Astrocyte of the spinal cord (primary cell): ENCODE results near the gene CEP131.

ENCODE experiments used
- DNase-seq: peaks from one replicate; pipeline ENCODE4 v3.0.0; 2011; ENCODE audit warnings: low read depth, low spot score
- H3K4me3 ChIP-seq: 2 replicates; pipeline ENCODE4 v1.5.1; 2011; ENCODE audit warnings: low read depth, mild to moderate bottlenecking, low read length, moderate library complexity
- CTCF ChIP-seq: IDR thresholded peaks from 2 replicates; pipeline ENCODE4 v1.5.1; 2012; ENCODE audit warnings: low read depth, mild to moderate bottlenecking, low read length, inconsistent platforms
- in situ Hi-C: cut with HindIII; loops from 2 replicates; pipeline ENCODE4 v1.10.0; 2017; ENCODE audit warnings: low sequenced_read_pairs

The CEP131 gene

GRCh38 chr17:81252326-81252986, 29.7 kb upstream of the CEP131 start:
- DNase-seq = no peak
- H3K4me3 ChIP-seq = no peak overlapping the region
- in situ Hi-C loops = no loop called here
- no peak for TF ChIP-seq CTCF

DNA sequence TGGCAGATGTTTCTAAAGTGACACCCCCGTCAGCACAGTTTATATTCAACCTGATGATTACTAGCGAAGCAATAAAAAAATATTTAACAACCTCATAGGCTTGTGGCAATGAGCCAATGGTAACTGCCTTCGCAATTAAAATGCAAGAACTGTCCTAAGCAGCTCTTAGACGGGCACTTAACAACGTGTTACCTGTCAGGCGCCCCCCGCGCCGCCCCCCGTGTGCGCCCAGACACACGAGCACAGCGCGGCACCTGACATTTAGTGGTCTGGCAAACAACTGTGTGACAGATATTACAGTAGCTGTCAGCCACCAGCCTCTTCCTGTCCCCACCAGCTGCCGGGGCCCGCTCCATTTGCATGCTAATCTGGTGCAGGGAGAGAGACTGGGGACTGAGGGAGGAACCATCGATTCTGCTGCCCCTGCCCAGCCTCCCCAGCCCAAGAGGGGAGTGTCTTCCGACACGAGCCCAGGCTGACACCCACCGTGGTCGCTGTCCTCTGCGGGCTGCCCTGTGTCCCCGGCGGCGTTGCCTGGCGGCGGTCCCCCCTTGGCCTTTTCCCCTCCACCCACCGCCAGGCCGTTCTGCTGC, 29.0 kb upstream of the CEP131 start:
- DNase-seq = no peak
- H3K4me3 ChIP-seq = no peak overlapping the region
- in situ Hi-C loops = no loop called here
- no peak for TF ChIP-seq CTCF

- no peak for TF ChIP-seq CTCF
- H3K4me3 ChIP-seq = no peak overlapping the region
- in situ Hi-C loops = no loop called here
- DNase-seq = no peak
Observed at GRCh38 chr17:81251094-81251708, 28.4 kb upstream of the CEP131 start.

GRCh38 chr17:81250286-81251093, 27.7 kb upstream of the CEP131 start:
- in situ Hi-C loops = no loop called here
- H3K4me3 ChIP-seq = no peak overlapping the region
- no peak for DNase-seq
- no peak for TF ChIP-seq CTCF

DNA sequence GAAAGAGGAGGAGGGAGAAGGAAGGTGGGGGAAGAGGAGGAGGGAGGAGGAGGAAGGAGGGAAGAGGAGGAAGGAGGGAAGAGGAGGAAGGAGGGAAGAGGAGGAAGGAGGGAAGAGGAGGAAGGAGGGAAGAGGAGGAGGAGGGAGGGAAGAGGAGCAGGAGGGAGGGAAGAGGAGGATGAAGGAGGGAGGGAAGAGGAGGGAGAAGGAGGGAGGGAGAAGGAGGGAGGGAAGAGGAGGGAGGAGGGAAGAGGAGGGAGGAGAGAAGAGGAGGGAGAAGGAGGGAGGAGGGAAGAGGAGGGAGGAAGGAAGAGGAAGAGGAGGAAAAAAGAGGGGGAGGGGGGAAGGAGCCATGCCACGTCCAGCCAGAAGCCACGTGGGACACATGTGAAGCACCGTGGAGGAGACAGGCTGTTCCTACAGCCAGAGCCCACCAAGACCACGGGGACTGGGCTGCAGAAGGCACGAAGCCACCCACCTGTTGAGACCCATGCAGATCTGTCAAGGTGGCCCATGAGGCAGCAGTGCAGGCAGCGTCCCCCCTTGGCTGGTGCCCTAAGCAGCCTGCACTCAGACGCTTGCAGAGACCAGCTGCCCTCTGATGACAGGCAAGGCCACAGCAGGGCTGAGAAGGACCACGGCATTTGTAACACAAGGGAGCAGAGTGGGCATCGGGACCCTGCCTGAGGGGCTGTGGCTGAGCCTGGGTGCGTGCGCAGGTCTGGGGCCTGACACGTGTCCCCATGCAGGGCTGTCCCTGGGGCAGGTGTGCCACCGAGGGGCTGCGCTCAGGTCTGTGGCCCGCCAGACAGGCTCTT, 26.7 kb upstream of the CEP131 start:
- DNase-seq = no peak
- no peak overlapping the region for H3K4me3 ChIP-seq
- in situ Hi-C loops = no loop called here
- no peak for TF ChIP-seq CTCF

DNA sequence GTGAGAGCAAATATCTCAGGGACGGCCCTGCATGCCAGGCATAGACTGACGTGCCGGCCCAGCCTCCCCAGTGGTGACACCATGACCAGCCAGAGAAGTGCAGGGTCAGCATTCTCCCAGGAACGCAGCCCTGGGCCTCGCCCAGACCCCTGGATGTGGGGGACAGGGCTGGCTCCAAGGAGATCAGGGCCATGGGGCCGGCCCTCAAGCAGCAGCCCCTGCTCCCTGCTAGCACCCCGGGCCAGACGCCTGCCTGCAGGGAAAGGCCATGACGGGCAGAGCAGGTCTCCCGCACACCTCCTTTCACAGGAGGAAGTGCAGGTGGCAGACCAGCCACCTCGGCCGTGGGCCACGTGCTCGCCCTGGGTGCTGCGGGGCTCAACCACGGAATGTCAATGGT, 25.9 kb upstream of the CEP131 start:
- no peak for TF ChIP-seq CTCF
- in situ Hi-C loops = no loop called here
- H3K4me3 ChIP-seq = no peak overlapping the region
- DNase-seq = no peak
